H4 (cell line): ENCODE data around the gene CHMP2A. TPM values are rescaled to one million over a fixed set of nuclear protein-coding genes. Genes with fewer than 3 reads are reported as not detected.
"Not testable (repeated sequence)": the region's sequence is repeated elsewhere in the genome, so short reads cannot be mapped to it uniquely, and the experiment has no call there.

Experiments used
- DNase-seq: peaks from one replicate; pipeline ENCODE4 v3.0.0-alpha.2; 2015; ENCODE audit warnings: low spot score
- total RNA-seq: library from RNA; depleted of rRNA; stranded (reverse); fragments of >200 nt; shearing (Covaris generic); gene quantifications from 2 replicates; pipeline ENCODE4 v1.2.3, GENCODE V29; 2014; rRNA removed

The CHMP2A gene
- total RNA-seq, result 242 and 244 TPM in 2 replicates

- DNase-seq, result peak; percentile 97
Observed at GRCh38 chr19:58554494-58555368, at the start of gene CHMP2A. CHMP2A (minus strand) TSS chr19:58555105; CDS start chr19:58554212, 893 bp downstream.

- peak; percentile 3 for DNase-seq
Observed at GRCh38 chr19:58586133-58586765, 31.3 kb upstream of the CHMP2A start.

GRCh38 chr19:58585442-58586132, 30.7 kb upstream of the CHMP2A start:
- DNase-seq, result peak; percentile 1

GRCh38 chr19:58584498-58585441, 29.9 kb upstream of the CHMP2A start:
- DNase-seq, result peak; percentile 1

GRCh38 chr19:58582985-58583384, 28.1 kb upstream of the CHMP2A start:
- peak; percentile 1 for DNase-seq

- no peak for DNase-seq
Observed at GRCh38 chr19:58581227-58582141, 26.6 kb upstream of the CHMP2A start.

GRCh38 chr19:58579473-58580142, 24.7 kb upstream of the CHMP2A start:
- no peak for DNase-seq

GRCh38 chr19:58578012-58578925, 23.4 kb upstream of the CHMP2A start:
- no peak for DNase-seq

- DNase-seq, result not testable (repeated sequence)
Observed at GRCh38 chr19:58577581-58577980, 22.7 kb upstream of the CHMP2A start.

- peak; percentile 94 for DNase-seq
Observed at GRCh38 chr19:58575183-58576041, 20.5 kb upstream of the CHMP2A start.

GRCh38 chr19:58573658-58574164, 18.8 kb upstream of the CHMP2A start:
- DNase-seq, result no peak

- DNase-seq, result peak; percentile 100
Observed at GRCh38 chr19:58572818-58573657, 18.1 kb upstream of the CHMP2A start, which contains the start of gene MZF1. MZF1 (minus strand) TSS chr19:58573335; CDS start chr19:58571389, 1,946 bp downstream.

- no peak for DNase-seq
Observed at GRCh38 chr19:58572026-58572817, 17.3 kb upstream of the CHMP2A start.

GRCh38 chr19:58571575-58571947, 16.7 kb upstream of the CHMP2A start:
- no peak for DNase-seq
